GM19452 (cell line): ENCODE data around the gene PLXNC1.

Source experiments
- ATAC-seq: cut with Tn5 transposase; IDR thresholded peaks from one replicate; pipeline ENCODE4 v1.9.1; 2021; ENCODE audit not compliant: unreplicated experiment

Gene PLXNC1

GRCh38 chr12:94157181-94157580 is 8.8 kb downstream of the PLXNC1 start:
- no peak for ATAC-seq

- peak; percentile 81 for ATAC-seq
Measured at GRCh38 chr12:94157981-94158411, 9.6 kb downstream of the PLXNC1 start.

- no peak for ATAC-seq
Measured at GRCh38 chr12:94158666-94159065, 10.3 kb downstream of the PLXNC1 start.

GRCh38 chr12:94162108-94162507 is 13.7 kb downstream of the PLXNC1 start:
- ATAC-seq: no peak

- no peak for ATAC-seq
Measured at GRCh38 chr12:94163850-94164249, 15.5 kb downstream of the PLXNC1 start.

GRCh38 chr12:94165138-94165537 is 16.8 kb downstream of the PLXNC1 start:
- no peak for ATAC-seq

- no peak for ATAC-seq
Measured at GRCh38 chr12:94165670-94166364, 17.4 kb downstream of the PLXNC1 start.

- ATAC-seq: no peak
Measured at GRCh38 chr12:94167071-94167755, 18.8 kb downstream of the PLXNC1 start.

GRCh38 chr12:94167756-94168416 is 19.5 kb downstream of the PLXNC1 start:
- no peak for ATAC-seq

- ATAC-seq: no peak
Measured at GRCh38 chr12:94169495-94169894, 21.1 kb downstream of the PLXNC1 start.

GRCh38 chr12:94169966-94170689 is 21.8 kb downstream of the PLXNC1 start:
- ATAC-seq: no peak

GRCh38 chr12:94170690-94171594 is 22.6 kb downstream of the PLXNC1 start:
- ATAC-seq: no peak

- ATAC-seq: no peak
Measured at GRCh38 chr12:94171595-94171930, 23.2 kb downstream of the PLXNC1 start.

GRCh38 chr12:94172031-94172430 is 23.7 kb downstream of the PLXNC1 start:
- no peak for ATAC-seq

- ATAC-seq: no peak
Measured at GRCh38 chr12:94172973-94173372, 24.6 kb downstream of the PLXNC1 start.

GRCh38 chr12:94173660-94174265 is 25.4 kb downstream of the PLXNC1 start:
- peak; percentile 67 for ATAC-seq

GRCh38 chr12:94174576-94174975 is 26.2 kb downstream of the PLXNC1 start:
- peak; percentile 32 for ATAC-seq

- ATAC-seq: no peak
Measured at GRCh38 chr12:94175763-94176668, 27.6 kb downstream of the PLXNC1 start.

- ATAC-seq: no peak
Measured at GRCh38 chr12:94178054-94178453, 29.7 kb downstream of the PLXNC1 start.
